Esophagus muscularis mucosa (tissue), 4 donors: Measurements from ENCODE around the gene CFAP57.

Source experiments
- CTCF ChIP-seq, 3 experiments: fragments of 200-600 bp in 2 of 3; fragments of 450-650 bp in 1 of 3; sonication (generic) in 2 of 3; IDR thresholded peaks; one replicate each; pipeline ENCODE4 v1.5.1; 2017 to 2019; ENCODE audit warnings: antibody characterized with exemption in 3 of 3, mild to moderate bottlenecking in 2 of 3, moderate library complexity in 1 of 3
- EP300 ChIP-seq: sonication (generic); formaldehyde crosslinking; IDR thresholded peaks from one replicate; pipeline ENCODE4 v1.6.1; 2017; ENCODE audit warnings: antibody characterized with exemption
- POLR2A ChIP-seq: fragments of 450-650 bp; IDR thresholded peaks from one replicate; pipeline ENCODE4 v1.6.1; 2017; ENCODE audit warnings: antibody characterized with exemption, moderate library complexity, mild to moderate bottlenecking, low read depth

DNA sequence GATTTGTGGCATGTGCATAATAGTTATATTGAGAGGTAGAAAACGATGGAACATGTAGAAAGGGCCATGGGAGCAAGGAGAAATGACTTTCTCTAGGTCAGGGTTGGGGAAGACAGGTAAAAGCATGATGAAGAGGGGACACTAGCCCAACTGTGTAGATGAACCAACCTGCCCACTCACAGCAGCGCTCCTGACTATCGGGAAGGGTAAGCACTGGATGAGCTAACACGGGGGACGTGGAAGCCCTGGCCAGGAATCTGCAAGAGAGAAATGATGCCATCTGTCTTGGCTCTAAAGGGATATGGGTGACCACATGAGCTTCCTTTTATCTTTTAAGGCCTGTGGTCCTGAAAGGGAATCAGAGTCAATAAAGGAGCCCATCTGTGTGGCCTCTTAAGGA lies 61.5 kb downstream of the CFAP57 start:
- TF ChIP-seq CTCF (IDR thresholded peaks at IDR 0.05) (no peak), POLR2A (no peak), EP300 (no peak)
